ENCODE data around the gene KLHL12. TPM values are rescaled to one million over a fixed set of nuclear protein-coding genes. Genes with fewer than 3 reads are reported as not detected.

KLHL12 gene
- total and polyA plus RNA-seq, 2 of the 8 experiments (the other 6 are each of a cell fraction or from before 2014, with no cell fraction given): 27.2 to 33.3 TPM

- Histone ChIP-seq H3K18ac (ENCODE audit: extremely low read depth, low read length) (no peak overlapping the region), H3K79me1 (ENCODE audit: low read depth, low read length) (no peaks in the 10 kb centered on the region), H4K91ac (replicated peaks; ENCODE audit: insufficient read length, low read length) (no peak overlapping the region), H3K4ac (replicated peaks; ENCODE audit: insufficient read length, low read depth, low read length) (no peak overlapping the region), H3K4me3 (ENCODE audit: extremely low read depth in 1 of 4, insufficient read depth in 2 of 4, low read depth in 3 of 4, low read length in 4 of 4) (no peak overlapping the region), H2AFZ (ENCODE audit: low read length) (no peak overlapping the region), H3K56ac (replicated peaks; ENCODE audit: insufficient read length, low read depth, low read length) (no peak overlapping the region), H2BK12ac (ENCODE audit: low read depth, low read length) (no peak overlapping the region), H4K5ac (ENCODE audit: insufficient read length, low read depth, low read length) (no peak overlapping the region), H3K23me2 (ENCODE audit: low read depth, low read length) (peaks cover 10% of the 10 kb centered on the region), H3K14ac (ENCODE audit: insufficient read length) (no peak overlapping the region), H3K9ac (replicated peaks in 1 of 4; ENCODE audit: extremely low read depth in 1 of 4, low read depth in 3 of 4, low read length in 3 of 4) (no peak overlapping the region), H4K8ac (ENCODE audit: extremely low read depth, insufficient read depth, low read length) (no peak overlapping the region), H3K4me1 (replicated peaks in 1 of 4; ENCODE audit: control insufficient read depth in 3 of 4, insufficient read depth in 4 of 4, low read length in 3 of 4) (peaks cover 4 to 6% (median 5%) of the 10 kb centered on the region in 4 experiments; a peak in 6 of 7 replicates), H2BK15ac (ENCODE audit: low read length) (no peak overlapping the region), H2BK20ac (ENCODE audit: low read length) (no peak overlapping the region), H3K23ac (ENCODE audit: insufficient read length) (no peak overlapping the region), H3K27me3 (replicated peaks in 1 of 4; ENCODE audit: control insufficient read depth in 3 of 4, extremely low read depth in 1 of 4, insufficient read depth in 3 of 4, low read length in 3 of 4) (no peaks in the 10 kb centered on the region; a peak in 2 of 7 replicates), H4K20me1 (replicated peaks in 1 of 2; ENCODE audit: control insufficient read depth in 1 of 2, insufficient read depth in 2 of 2, low read length in 2 of 2) (peaks cover 0 to 2% of the 10 kb centered on the region in 2 experiments), H2BK120ac (replicated peaks; ENCODE audit: low read depth, low read length) (no peak overlapping the region), H3K36me3 (ENCODE audit: control insufficient read depth in 2 of 4, insufficient read depth in 4 of 4, low read length in 3 of 4) (peaks cover 0 to 2% (median 0%) of the 10 kb centered on the region in 4 experiments; a peak in 1 of 8 replicates), H2BK5ac (ENCODE audit: low read depth, low read length) (no peak overlapping the region), H3K79me2 (ENCODE audit: control insufficient read depth in 1 of 2, insufficient read depth in 2 of 2, low read length in 2 of 2) (no peaks in the 10 kb centered on the region), H3K27ac (ENCODE audit: low read depth, low read length) (no peak overlapping the region), H3K9me3 (ENCODE audit: insufficient read depth in 2 of 2, low read depth in 1 of 2, low read length in 1 of 2) (no peaks in the 10 kb centered on the region), H2AK5ac (ENCODE audit: low read depth, low read length) (no peak overlapping the region), H3K4me2 (ENCODE audit: insufficient read depth in 1 of 2, low read depth in 2 of 2, low read length in 2 of 2) (no peak overlapping the region; a peak in 1 of 4 replicates)
- ChIA-PET POLR2A (ENCODE audit: partially characterized antibody) (interaction anchor here (1.1 to 1.3 kb wide), 2 partner anchors 11 to 23 kb away, joined by 3 to 4 read pairs; no protein-coding TSS in a partner anchor), CTCF (ENCODE audit: partially characterized antibody) (interaction anchor here (1.0 kb wide), 1 partner anchor 162 kb away, joined by 3 read pairs; the partner anchor contains the start of gene ADORA1)
- WGBS, 2 experiments (ENCODE audit: extremely low coverage in 1 of 2, insufficient coverage in 1 of 2, insufficient read length in 1 of 2, insufficient replicate concordance in 2 of 2, low coverage in 1 of 2, low lambda C conversion rate in 2 of 2, missing lambda C conversion rate in 1 of 2): 77% methylated on average over 3 of the region's 3 CpGs; no CpG with 5 or more reads in 1 of the 2 experiments
- FAIRE-seq: no peak
- no peak for DNase-seq (ENCODE audit: low read depth in 1 of 2, low spot score in 2 of 2)
- no peak for TF ChIP-seq EP300 (IDR thresholded peaks at IDR 0.05; ENCODE audit: borderline replicate concordance in 1 of 2, low read depth in 2 of 2, low read length in 2 of 2)
- no peak for TF ChIP-seq SIN3A (conservative IDR thresholded peaks at IDR 0.05 in 1 of 2, IDR thresholded peaks at IDR 0.05 in 1 of 2; ENCODE audit: low read depth in 1 of 2, low read length in 2 of 2)
- TF ChIP-seq CTBP2 (IDR thresholded peaks at IDR 0.05; ENCODE audit: borderline replicate concordance, insufficient read depth, insufficient read length, low read length): no peak
- TF ChIP-seq BCL11A (IDR thresholded peaks at IDR 0.05; ENCODE audit: low read depth in 2 of 2, low read length in 2 of 2): no peak
- TF ChIP-seq CEBPB (IDR thresholded peaks at IDR 0.05; ENCODE audit: low read depth, low read length): no peak
- no peak for TF ChIP-seq SIX5 (IDR thresholded peaks at IDR 0.05; ENCODE audit: low read depth, low read length)
- TF ChIP-seq, protein P1, sequence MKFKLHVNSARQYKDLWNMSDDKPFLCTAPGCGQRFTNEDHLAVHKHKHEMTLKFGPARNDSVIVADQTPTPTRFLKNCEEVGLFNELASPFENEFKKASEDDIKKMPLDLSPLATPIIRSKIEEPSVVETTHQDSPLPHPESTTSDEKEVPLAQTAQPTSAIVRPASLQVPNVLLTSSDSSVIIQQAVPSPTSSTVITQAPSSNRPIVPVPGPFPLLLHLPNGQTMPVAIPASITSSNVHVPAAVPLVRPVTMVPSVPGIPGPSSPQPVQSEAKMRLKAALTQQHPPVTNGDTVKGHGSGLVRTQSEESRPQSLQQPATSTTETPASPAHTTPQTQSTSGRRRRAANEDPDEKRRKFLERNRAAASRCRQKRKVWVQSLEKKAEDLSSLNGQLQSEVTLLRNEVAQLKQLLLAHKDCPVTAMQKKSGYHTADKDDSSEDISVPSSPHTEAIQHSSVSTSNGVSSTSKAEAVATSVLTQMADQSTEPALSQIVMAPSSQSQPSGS (IDR thresholded peaks at IDR 0.05; ENCODE audit: low read length): no peak
- no peak for TF ChIP-seq CBX8 (IDR thresholded peaks at IDR 0.05; ENCODE audit: borderline replicate concordance, low read depth, low read length)
- TF ChIP-seq USF2 (IDR thresholded peaks at IDR 0.05; ENCODE audit: low read length): no peak
- no peak for TF ChIP-seq FOSL1 (IDR thresholded peaks at IDR 0.05; ENCODE audit: insufficient read depth, low read depth, low read length)
These were observed 38.4 kb upstream of the KLHL12 start for GRCh38 chr1:202965422-202965821.
